Measurements from ENCODE around the gene HNRNPUL1.

DNA sequence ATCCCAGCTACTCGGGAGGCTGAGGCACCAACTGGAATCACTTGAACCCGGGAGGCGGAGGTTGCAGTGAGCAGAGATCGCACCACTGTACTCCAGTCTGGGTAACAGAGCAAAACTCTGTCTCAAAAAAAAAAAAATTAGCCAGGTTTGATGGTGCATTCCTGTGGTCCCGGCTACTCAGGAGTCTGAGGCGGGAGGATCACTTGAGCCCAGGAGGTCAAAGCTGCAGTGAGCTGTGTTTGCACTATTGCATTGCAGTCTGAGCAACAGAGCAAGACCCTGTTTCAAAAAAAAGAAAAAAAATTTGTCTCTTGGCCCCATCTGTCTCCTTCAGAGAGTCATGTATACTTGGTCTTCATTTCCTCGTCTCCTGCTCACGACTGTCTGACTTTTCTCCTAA lies 47.4 kb downstream of the HNRNPUL1 start:
- TF ChIP-seq CTCF (IDR thresholded peaks at IDR 0.05): no peak
- no peak for TF ChIP-seq POLR2A (IDR thresholded peaks at IDR 0.05)

Data from body of pancreas (tissue), 4 donors.